HG03565 (cell line): ENCODE results near the gene ANKLE1.
"Not testable (repeated sequence)": the region's sequence is repeated elsewhere in the genome, so short reads cannot be mapped to it uniquely, and the experiment has no call there.

Source experiments
- ATAC-seq: cut with Tn5 transposase; IDR thresholded peaks from one replicate; pipeline ENCODE4 v1.9.1; 2021; ENCODE audit warnings: mild to moderate bottlenecking, moderate library complexity; ENCODE audit not compliant: unreplicated experiment

The ANKLE1 gene

GRCh38 chr19:17279436-17279835 lies 2.3 kb upstream of the ANKLE1 start:
- no peak for ATAC-seq

GRCh38 chr19:17282488-17283125 lies 906 bp downstream of the ANKLE1 start:
- peak; percentile 71 for ATAC-seq

GRCh38 chr19:17283504-17283996 lies 1.8 kb downstream of the ANKLE1 start:
- no peak for ATAC-seq

DNA sequence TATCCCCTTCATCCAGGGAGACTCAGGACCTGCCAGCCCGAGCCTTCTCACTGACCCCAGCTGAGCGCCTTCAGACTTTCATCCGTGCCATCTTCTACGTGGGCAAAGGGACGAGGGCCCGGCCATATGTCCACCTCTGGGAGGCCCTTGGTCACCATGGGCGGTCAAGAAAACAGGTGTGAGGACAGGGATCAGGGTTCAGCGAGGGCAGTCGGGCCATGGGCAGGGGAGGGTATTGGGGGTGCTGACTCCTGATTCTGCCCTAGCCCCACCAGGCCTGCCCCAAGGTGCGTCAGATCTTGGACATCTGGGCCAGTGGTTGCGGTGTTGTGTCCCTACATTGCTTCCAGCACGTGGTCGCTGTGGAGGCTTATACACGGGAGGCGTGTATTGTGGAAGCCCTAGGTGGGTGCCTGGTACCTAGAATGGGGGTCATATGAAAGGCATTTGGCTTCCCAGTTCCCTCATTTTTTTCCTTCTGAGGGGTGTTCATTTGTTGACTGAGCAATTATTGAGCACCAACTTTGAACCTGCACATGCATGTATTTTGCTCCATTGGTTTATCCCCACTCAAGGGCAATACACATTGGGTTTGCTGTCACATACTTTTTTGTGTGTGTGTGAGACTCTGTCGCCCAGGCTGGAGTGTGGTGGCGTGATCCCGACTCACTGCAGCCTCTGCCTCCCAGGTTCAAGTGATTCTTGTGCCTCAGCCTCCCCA lies 3.9 kb downstream of the ANKLE1 start:
- no peak for ATAC-seq

- no peak for ATAC-seq
These were observed 4.6 kb downstream of the ANKLE1 start for GRCh38 chr19:17286263-17286662.

DNA sequence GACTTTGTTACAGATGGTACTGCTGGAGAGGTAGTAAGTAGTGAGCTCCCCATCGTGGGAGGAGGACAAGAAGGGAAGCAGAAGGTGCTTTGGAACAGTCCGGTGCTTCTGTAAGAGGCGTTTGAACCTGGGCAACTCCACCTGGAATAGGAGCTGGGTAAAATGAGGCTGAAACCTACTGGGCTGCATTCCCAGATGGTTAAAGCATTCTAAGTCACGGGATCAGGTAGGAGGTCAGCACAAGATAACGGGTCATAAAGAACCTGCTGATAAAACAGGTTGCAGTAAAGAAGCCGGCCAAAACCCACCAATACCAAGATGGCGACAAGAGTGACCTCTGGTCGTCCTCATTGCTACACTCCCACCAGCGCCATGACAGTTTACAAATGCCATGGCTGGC lies 5.1 kb downstream of the ANKLE1 start:
- no peak for ATAC-seq

- ATAC-seq, result no peak
These were observed 7.8 kb downstream of the ANKLE1 start for GRCh38 chr19:17289489-17289888.

DNA sequence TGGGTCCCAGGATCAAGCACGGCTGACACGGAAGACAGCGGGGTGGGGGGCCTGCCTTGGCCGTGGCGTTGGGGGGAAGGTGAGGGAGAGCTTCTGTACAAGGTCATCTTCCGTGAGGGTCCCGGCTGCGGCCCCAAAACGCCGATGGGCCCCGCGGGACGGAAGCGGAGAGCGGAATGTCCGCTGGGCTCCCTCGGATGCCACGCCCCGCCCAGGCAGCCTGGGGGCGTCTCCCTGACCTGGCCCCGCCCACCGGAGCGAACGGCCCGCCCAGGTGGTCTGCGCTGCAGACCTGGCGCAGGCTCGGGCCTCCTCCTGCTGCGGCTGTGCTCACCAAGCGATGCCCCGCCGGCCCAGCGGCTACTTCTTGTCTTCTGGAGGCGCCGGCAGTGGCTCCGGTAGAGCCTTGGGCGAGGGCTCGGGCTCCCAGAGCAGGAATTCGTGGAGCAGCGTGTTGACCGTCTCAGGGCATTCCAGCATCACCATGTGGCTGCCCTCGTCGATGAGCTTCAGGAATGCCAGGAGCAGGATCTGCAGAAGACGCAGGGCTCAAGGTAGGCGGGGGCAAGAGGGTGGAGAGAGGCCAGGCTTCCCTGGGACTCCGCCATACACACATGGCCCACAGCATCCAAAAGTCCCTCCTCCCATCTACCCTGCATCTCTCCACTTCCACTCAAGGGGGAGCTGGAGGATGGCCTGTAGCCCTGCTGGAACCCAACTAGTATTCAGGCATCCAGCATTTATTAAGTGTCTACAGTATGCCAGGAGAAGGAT lies 10.8 kb downstream of the ANKLE1 start:
- no peak for ATAC-seq

- no peak for ATAC-seq
These were observed 11.9 kb downstream of the ANKLE1 start for GRCh38 chr19:17293605-17294004.

DNA sequence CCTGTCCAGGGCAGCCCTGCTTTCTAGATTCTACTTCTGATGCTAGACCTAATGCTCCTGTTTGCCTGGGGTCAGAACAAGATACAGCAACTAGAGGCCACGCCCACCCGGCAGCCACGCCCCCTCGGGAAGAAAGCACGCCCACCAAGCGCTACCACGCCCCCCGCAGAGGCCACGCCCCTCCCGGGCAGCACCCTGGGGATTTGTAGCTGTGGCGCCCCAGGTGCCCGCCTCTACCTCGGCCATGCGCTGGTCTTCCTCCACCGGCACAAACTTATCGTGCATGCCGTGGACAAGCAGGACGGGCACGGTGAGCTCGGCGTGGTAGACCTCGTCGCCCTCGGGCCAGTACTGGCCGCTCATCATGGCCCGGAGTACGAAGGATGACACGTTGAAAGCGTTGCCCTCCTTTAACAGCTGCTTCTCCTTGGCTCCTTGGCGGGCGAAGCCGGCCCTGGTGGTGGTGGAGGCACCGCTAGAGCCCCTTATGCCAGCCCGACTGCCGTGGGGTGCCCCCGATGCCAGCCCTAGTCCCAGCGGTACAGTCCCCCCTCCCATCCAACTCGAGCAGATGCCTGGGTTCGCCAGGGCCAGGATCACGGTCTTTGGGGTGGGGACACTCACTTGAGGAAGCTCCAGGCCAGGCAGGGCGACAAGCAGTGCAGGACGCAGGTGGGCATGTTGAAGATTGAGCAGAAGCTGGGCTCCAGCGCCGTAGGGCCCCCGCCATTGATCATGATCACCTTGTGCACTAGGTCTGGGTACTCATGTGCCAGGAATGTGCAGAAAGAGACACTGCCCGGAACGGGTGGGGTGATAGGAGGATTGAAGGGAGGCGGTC lies 12.6 kb downstream of the ANKLE1 start:
- ATAC-seq, result no peak

DNA sequence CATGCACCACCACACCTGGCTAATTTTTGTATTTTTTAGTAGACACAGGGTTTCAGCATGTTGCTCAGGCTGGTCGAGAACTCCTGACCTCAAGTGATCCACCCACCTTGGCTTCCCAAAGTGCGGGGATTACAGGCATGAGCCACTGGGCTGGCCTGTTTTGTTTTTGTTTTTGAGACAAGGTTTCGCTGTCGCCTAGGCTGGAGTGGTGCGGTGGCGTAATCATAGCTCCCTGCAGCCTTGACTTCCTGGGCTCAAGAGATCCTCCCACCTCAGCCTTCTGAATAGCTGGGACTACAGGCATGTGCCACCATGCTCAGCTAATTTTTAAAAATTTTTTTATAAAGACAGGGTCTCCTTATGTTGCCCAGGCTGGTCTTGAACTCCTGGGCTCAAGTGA lies 13.8 kb downstream of the ANKLE1 start:
- ATAC-seq, result not testable (repeated sequence)

- no peak for ATAC-seq
These were observed 14.6 kb downstream of the ANKLE1 start for GRCh38 chr19:17296273-17296672.

DNA sequence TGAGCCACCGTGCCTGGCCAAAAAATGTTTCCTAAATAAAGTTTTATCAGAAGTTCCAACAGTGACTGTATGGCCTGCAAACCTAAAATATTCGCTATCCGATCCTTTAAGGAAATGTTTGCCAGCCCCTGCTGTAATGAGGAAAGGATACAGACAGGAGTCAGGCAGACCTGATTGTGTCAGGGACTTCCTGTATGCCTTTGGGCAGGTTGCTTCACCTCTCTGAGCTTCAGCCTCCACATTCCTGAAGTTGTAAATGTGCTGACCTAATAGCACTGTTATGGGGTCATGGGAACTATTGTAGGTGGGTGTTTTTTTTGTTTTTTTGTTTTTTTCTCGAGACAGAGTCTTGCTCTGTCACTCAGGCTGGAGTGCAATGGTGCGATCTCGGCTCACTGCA lies 15.3 kb downstream of the ANKLE1 start:
- ATAC-seq, result no peak

DNA sequence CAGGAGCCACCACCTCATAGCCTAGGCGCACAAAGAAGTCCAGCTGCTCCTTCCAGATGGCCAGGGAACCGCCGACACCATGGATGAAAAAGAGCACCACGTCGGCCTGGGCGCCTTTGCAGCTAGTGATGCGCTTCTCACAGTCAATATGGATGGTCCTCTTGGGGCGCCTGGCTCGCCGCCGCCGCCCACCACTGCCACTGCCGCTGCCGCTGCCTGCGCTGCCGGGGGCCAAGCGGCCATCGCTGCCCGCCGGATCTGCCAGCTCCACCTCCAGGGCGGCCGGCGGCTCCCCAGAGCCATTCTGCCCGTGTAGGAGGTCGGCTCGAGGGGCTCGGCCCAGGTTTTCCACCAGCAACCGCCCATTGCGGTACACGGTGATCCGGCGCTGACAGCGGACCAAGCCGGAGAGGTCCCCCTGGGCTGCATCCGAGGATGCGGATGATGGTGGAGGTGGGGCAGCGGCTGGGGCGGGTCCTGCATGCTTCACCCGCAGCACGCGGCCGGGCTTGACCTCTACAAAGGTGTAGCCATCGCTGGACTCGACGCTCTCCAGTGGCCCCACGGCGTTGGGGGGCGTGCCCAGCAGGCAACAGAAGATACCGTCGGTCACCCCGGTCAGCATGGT lies 19.4 kb downstream of the ANKLE1 start:
- ATAC-seq, result no peak

DNA sequence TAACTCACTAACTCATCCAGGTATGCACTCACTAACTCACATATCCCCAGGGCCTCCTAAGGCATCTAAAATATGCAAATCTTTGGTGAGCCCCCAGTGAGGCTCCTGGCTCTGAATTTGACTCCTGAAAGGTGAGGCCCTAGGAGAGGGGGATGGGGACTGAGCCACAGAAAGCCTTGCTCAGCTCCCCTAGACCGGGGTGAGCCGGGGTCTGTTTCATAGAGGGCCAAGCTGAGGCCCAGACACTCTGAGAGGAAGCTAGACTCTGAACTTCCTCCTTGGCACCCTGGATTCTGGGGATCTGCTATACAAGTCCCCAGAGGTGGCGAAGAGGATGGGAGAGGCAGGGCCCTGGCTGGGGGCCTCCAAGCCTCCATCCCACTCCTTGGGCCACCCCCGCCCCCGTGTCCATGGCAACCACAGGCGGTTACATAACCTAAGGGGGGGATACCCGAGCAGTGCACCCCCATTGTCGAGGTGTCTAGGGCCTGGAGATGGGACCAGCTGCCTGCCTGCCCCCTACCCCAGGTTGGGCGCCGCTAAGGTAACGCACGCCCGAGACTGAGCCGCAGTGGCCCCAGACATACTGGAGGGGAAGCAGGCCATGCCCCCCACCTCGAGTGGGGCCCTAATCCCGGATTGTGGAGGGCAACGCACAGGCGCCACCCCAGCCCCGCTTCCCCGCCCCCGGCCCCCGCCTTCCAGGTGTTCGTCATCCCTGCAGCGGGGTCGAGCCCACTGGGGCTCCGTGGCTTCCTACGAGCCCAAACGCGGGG lies 20.9 kb downstream of the ANKLE1 start:
- ATAC-seq, result no peak

GRCh38 chr19:17303167-17303939 lies 21.7 kb downstream of the ANKLE1 start, which contains the start of gene ABHD8:
Gene ABHD8, minus strand, starts transcription at chr19:17303425. Its CDS starts 1,809 bp downstream, at chr19:17301616.
- peak; percentile 36 for ATAC-seq

DNA sequence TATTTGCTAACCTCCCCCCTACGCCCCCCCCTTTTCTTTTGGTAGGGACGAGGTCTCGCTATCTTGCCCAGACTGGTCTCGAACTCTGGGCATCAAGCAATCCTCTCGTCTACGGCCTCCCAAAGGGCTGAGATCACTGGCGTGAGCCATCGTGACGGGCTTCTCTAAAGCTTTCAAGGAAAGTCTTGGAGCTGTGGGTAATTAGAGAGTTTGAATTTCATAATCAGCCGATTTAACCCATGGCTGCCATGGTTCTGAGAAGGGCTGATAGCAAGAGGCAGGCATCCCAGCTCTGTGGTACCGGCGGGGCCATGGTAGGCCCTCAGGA lies 22.2 kb downstream of the ANKLE1 start:
- ATAC-seq, result no peak

DNA sequence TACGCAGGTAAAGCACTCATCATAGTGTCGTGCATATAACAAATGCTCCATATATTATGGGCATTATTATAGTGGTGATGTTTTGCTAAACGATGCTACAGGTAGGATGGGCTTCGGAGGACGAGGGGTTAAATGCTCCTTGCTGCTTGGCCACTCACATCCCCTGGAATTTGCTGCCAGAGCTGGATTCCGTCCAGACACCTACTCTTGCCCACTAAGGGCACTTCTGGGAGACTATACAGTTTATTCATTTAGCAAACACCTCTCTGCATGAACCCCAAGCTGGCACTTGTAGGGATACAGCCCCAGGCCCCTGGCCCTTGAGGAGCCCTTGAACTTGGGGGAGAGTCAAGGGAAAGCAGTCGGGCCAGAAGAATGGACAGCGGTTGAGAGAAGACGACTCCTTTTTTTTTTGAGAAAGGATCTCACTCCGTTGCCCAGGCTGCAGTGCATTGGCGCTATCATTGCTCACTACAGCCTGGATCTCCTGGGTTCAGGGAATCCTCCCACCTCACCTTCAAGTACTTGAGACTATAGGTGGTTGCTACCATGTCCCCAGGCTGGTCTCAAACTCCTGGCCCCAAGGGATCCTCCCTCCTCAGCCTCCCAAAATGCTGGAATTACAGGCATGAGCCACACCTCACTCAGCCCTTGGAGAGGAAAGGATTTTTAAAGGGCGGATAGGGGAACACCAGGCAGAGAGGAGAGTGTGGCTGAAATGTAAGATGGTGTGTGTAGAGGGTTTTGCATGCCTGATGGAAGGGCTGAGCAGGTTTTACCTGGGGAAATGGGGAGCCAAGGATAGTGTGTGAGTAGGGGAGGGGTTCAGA lies 22.9 kb downstream of the ANKLE1 start:
- ATAC-seq, result no peak
